Neutrophil (primary cell): ENCODE data around the gene MARVELD3.

Source experiments
- H3K27ac ChIP-seq: fragments of 200-600 bp; sonication (generic); 2 replicates; pipeline ENCODE4 v1.5.1; 2016; ENCODE audit warnings: mild to moderate bottlenecking, moderate library complexity
- H3K27me3 ChIP-seq: fragments of 200-600 bp; sonication (generic); 2 replicates; pipeline ENCODE4 v1.6.0; 2016; ENCODE audit warnings: mild to moderate bottlenecking
- H3K36me3 ChIP-seq: fragments of 200-600 bp; sonication (generic); 2 replicates; pipeline ENCODE4 v1.5.1; 2017
- H3K4me1 ChIP-seq, 2 experiments: fragments of 200-600 bp in 1 of 2; sonication (generic) in 1 of 2; 1 replicate in 1 of 2; 2 replicates in 1 of 2; pipeline versions ENCODE4 v1.5.1 to v1.6.1; 2013 to 2016; ENCODE audit warnings: low read depth in 1 of 2, low read length in 1 of 2, mild to moderate bottlenecking in 1 of 2, moderate library complexity in 1 of 2; ENCODE audit not compliant: control insufficient read depth in 1 of 2, insufficient read depth in 1 of 2
- H3K4me3 ChIP-seq, 2 experiments: fragments of 200-600 bp in 1 of 2; sonication (generic) in 1 of 2; 1 replicate in 1 of 2; 2 replicates in 1 of 2; pipeline ENCODE4 v1.5.1; 2013 to 2016; ENCODE audit warnings: low read depth in 1 of 2, low read length in 1 of 2, mild to moderate bottlenecking in 1 of 2, moderate library complexity in 1 of 2
- H3K9me3 ChIP-seq: fragments of 200-600 bp; sonication (generic); 2 replicates; pipeline ENCODE4 v1.5.1; 2016
- CTCF ChIP-seq: fragments of 200-600 bp; sonication (generic); IDR thresholded peaks from 2 replicates; pipeline ENCODE4 v1.5.1; 2016; ENCODE audit warnings: antibody characterized with exemption

The MARVELD3 gene

GRCh38 chr16:71637398-71637797, 11.4 kb downstream of the MARVELD3 start:
- no peaks in the 10 kb centered on the region for H3K36me3 ChIP-seq
- H3K4me1 ChIP-seq, result no peaks in the 10 kb centered on the region
- H3K27ac ChIP-seq, result no peak overlapping the region

GRCh38 chr16:71645450-71645849, 19.5 kb downstream of the MARVELD3 start:
- TF ChIP-seq CTCF, result no peak
- Histone ChIP-seq H3K27ac (no peak overlapping the region), H3K9me3 (no peaks in the 10 kb centered on the region), H3K36me3 (no peaks in the 10 kb centered on the region), H3K4me3 (no peak overlapping the region), H3K4me1 (no peaks in the 10 kb centered on the region), H3K27me3 (no peaks in the 10 kb centered on the region)

More at GRCh38 chr16:71637398-71637797, 11.4 kb downstream of the MARVELD3 start:
- Histone ChIP-seq H3K9me3 (no peaks in the 10 kb centered on the region), H3K27me3 (no peaks in the 10 kb centered on the region), H3K4me3 (no peak overlapping the region)
- no peak for TF ChIP-seq CTCF

GRCh38 chr16:71647391-71647790, 21.4 kb downstream of the MARVELD3 start:
- no peaks in the 10 kb centered on the region for H3K9me3 ChIP-seq
- no peak overlapping the region for H3K4me3 ChIP-seq
- no peak for TF ChIP-seq CTCF
- H3K4me1 ChIP-seq, result no peaks in the 10 kb centered on the region
- no peaks in the 10 kb centered on the region for H3K27me3 ChIP-seq
- H3K27ac ChIP-seq, result no peak overlapping the region
- no peaks in the 10 kb centered on the region for H3K36me3 ChIP-seq

- Histone ChIP-seq H3K4me1 (no peaks in the 10 kb centered on the region), H3K36me3 (no peaks in the 10 kb centered on the region)
Observed at GRCh38 chr16:71648162-71648561, 22.2 kb downstream of the MARVELD3 start.

GRCh38 chr16:71648921-71649320, 22.9 kb downstream of the MARVELD3 start:
- H3K9me3 ChIP-seq, result no peaks in the 10 kb centered on the region
- no peak overlapping the region for H3K4me3 ChIP-seq

More at GRCh38 chr16:71648162-71648561, 22.2 kb downstream of the MARVELD3 start:
- Histone ChIP-seq H3K4me3 (no peak overlapping the region), H3K9me3 (no peaks in the 10 kb centered on the region), H3K27ac (no peak overlapping the region), H3K27me3 (no peaks in the 10 kb centered on the region)
- no peak for TF ChIP-seq CTCF

More at GRCh38 chr16:71648921-71649320, 22.9 kb downstream of the MARVELD3 start:
- Histone ChIP-seq H3K27me3 (no peaks in the 10 kb centered on the region), H3K4me1 (no peaks in the 10 kb centered on the region), H3K36me3 (no peaks in the 10 kb centered on the region), H3K27ac (no peak overlapping the region)
- no peak for TF ChIP-seq CTCF
